Motor neuron (in vitro differentiated cells): ENCODE measurements around the gene PTGES2. TPM values are rescaled to one million over a fixed set of nuclear protein-coding genes. Genes with fewer than 3 reads are reported as not detected.

ENCODE experiments used
- ATAC-seq, 8 experiments: fragments of 200-7000 bp; cut with Tn5 transposase; replicated peaks in 6 of 8; 2 replicates each; pipeline ENCODE4 v1.8.0; 2021; ENCODE audit warnings: mild to moderate bottlenecking in 8 of 8, moderate library complexity in 8 of 8
- H3K27ac ChIP-seq, 2 donors: fragments of 250-450 bp; sonication (Bioruptor Pico); 2 replicates each; pipeline ENCODE4 v1.9.0; 2021; ENCODE audit warnings: antibody characterized with exemption in 2 of 2, mild to moderate bottlenecking in 2 of 2, moderate library complexity in 1 of 2
- H3K4me1 ChIP-seq, 2 donors: fragments of 250-450 bp; sonication (Bioruptor Pico); replicated peaks in 1 of 2; 2 replicates each; pipeline ENCODE4 v1.6.1; 2021; ENCODE audit warnings: antibody characterized with exemption in 2 of 2, mild to moderate bottlenecking in 2 of 2, moderate library complexity in 1 of 2
- H3K4me3 ChIP-seq, 5 donors: fragments of 250-450 bp; sonication (Bioruptor Pico); 2 replicates each; pipeline ENCODE4 v1.9.0; 2021; ENCODE audit warnings: antibody characterized with exemption in 5 of 5, mild to moderate bottlenecking in 5 of 5, moderate library complexity in 4 of 5
- WGBS, 10 experiments: fragments of 450-650 bp; shearing (Covaris generic); methylation state at CpG; one replicate each; pipeline ENCODE4 v1.0.0; 2022; 5-methylcytosine and 5-hydroxymethylcytosine counted together
- in situ Hi-C, 9 experiments: fragments of 400-800 bp; cut with MboI; loops; one replicate each; pipeline ENCODE4 v1.15.0; 2021; ENCODE audit warnings: low sequenced_read_pairs in 9 of 9, low pct_unique_long_range_greater_than_20kb in 2 of 9; ENCODE audit not compliant: unreplicated experiment in 9 of 9
- total RNA-seq, 8 experiments: library from RNA; unstranded; fragments of 300-600 nt; gene quantifications; 2 replicates each; pipeline versions ENCODE4 v1.2.3 to v1.2.4, GENCODE V29; 2022

The PTGES2 gene
- total RNA-seq, 8 experiments from 2014 or later = 42.6 to 111 (median 50.9) TPM

GRCh38 chr9:128091571-128091970 lies 36.0 kb downstream of the PTGES2 start:
- Histone ChIP-seq H3K4me3 (peak overlapping the region; percentile 29 to 39 (median 31)), H3K27ac (peak overlapping the region; percentile 15 to 38), H3K4me1 (peaks cover 45% of the 10 kb centered on the region in 2 donors)
- ATAC-seq = peak in 4 of 8 experiments; percentile 0 to 10 (median 6)
- in situ Hi-C loops = no loop called here
- WGBS, 10 experiments = 18 to 100% (median 71%) methylated on average over 1 to 9 of the region's 13 CpGs; no CpG with 5 or more reads in 5 of the 10 experiments

GRCh38 chr9:128091144-128091543 lies 36.4 kb downstream of the PTGES2 start:
- peak; percentile 65 to 84 (median 77) for ATAC-seq
- WGBS, 10 experiments = 0 to 41% (median 10%) methylated on average over 1 to 6 of the region's 13 CpGs; no CpG with 5 or more reads in 3 of the 10 experiments
- H3K27ac ChIP-seq = peak overlapping the region; percentile 46 to 77

GRCh38 chr9:128089299-128089698 lies 38.2 kb downstream of the PTGES2 start:
- in situ Hi-C loops = no loop called here
- H3K4me1 ChIP-seq = peaks cover 33 to 35% of the 10 kb centered on the region in 2 donors
- no peak overlapping the region for H3K4me3 ChIP-seq
- H3K27ac ChIP-seq = no peak overlapping the region
- ATAC-seq = no peak
- 0 to 100% (median 94%) methylated on average over 1 of the region's 1 CpG; no CpG with 5 or more reads in 4 of the 10 experiments for WGBS, 10 experiments

More at GRCh38 chr9:128091144-128091543, 36.4 kb downstream of the PTGES2 start:
- in situ Hi-C loops = no loop called here
- Histone ChIP-seq H3K4me1 (peaks cover 45% of the 10 kb centered on the region in 2 donors), H3K4me3 (peak overlapping the region; percentile 29 to 39 (median 31))

- 70 to 100% (median 77%) methylated on average over 1 to 6 of the region's 9 CpGs; no CpG with 5 or more reads in 1 of the 10 experiments for WGBS, 10 experiments
These were observed 39.1 kb downstream of the PTGES2 start for GRCh38 chr9:128088253-128088945.

DNA sequence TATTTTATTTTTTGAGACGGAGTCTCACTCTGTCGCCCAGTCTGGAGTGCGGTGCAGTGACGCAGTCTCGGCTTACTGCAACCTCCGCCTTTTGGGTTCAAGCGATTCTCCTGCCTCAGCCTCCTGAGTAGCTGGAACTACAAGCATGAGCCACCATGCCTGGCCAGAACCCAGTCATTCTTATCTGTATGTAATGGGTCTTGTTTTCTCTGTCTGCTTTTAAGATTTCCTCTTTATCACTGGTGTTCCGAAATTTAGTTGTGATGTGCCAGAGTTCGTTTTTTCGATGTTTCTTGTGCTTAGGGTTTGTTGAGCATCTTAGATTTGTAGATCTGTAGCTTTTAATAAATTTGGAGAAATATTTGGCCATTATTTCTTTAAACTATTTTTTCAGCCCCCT lies 40.3 kb downstream of the PTGES2 start:
- 69 to 100% (median 98%) methylated on average over 1 to 10 of the region's 10 CpGs; no CpG with 5 or more reads in 1 of the 10 experiments for WGBS, 10 experiments
- no peak for ATAC-seq

More at GRCh38 chr9:128088253-128088945, 39.1 kb downstream of the PTGES2 start:
- no peak for ATAC-seq
- peaks cover 28 to 33% of the 10 kb centered on the region in 2 donors for H3K4me1 ChIP-seq
- no peak overlapping the region for H3K4me3 ChIP-seq
- H3K27ac ChIP-seq = no peak overlapping the region
- in situ Hi-C loops = no loop called here

DNA sequence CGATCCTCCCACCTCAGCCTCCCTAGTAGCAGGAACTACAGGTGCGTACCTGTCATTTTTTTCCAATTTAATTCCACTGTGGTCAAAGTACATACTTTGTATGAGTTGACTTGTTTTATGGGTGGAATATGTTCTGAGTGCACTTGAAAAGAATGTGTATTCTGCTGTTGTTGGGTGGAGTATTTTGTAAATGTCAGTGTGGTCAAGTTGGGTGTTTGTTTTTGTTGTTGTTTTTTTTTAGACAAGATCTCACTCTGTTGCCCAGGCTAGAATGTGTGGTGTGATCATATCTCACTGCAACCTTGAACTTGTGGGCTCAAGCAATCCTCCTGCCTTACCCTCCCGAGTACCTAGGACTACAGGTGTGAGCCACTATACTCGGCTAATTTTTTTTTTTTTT lies 41.6 kb downstream of the PTGES2 start:
- peak in 2 of 8 experiments; percentile 57 to 75 for ATAC-seq
- H3K27ac ChIP-seq = no peak overlapping the region
- no peak overlapping the region for H3K4me3 ChIP-seq
- in situ Hi-C loops = no loop called here
- peaks cover 23 to 25% of the 10 kb centered on the region in 2 donors for H3K4me1 ChIP-seq
- 87 to 100% (median 100%) methylated on average over 1 to 4 of the region's 4 CpGs; no CpG with 5 or more reads in 1 of the 10 experiments for WGBS, 10 experiments

More for the DNA sequence above, 40.3 kb downstream of the PTGES2 start:
- Histone ChIP-seq H3K27ac (no peak overlapping the region), H3K4me1 (peaks cover 19 to 23% of the 10 kb centered on the region in 2 donors), H3K4me3 (no peak overlapping the region)
- in situ Hi-C loops = no loop called here

GRCh38 chr9:128084746-128085145 lies 42.8 kb downstream of the PTGES2 start:
- 89 to 100% (median 96%) methylated on average over 1 to 4 of the region's 4 CpGs; no CpG with 5 or more reads in 1 of the 10 experiments for WGBS, 10 experiments
- H3K4me1 ChIP-seq = peaks cover 24 to 28% of the 10 kb centered on the region in 2 donors
- H3K27ac ChIP-seq = no peak overlapping the region
- in situ Hi-C loops = no loop called here
- no peak overlapping the region for H3K4me3 ChIP-seq
- ATAC-seq = no peak

DNA sequence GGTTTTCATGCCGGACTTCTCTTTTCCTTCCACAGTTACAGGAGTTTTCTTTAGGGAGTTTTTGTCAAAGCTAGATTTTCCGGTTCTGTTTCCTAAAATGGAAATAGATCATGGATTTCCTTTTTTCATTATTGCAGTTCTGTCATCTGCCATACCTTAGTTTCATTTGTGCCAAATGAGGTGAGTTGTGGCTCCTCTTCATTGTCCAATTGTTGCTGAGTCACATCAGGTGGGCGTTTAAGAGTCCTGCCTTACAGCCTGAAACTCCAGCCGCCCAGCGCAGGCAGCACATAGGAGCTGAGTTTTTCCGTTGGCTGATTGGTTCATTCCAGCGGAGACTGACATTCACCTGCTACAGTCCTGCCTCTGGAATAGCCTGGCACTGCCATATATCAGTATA lies 45.4 kb downstream of the PTGES2 start:
- WGBS, 10 experiments = 50 to 100% (median 80%) methylated on average over 1 to 6 of the region's 7 CpGs
- H3K4me1 ChIP-seq = peaks cover 24 to 28% of the 10 kb centered on the region in 2 donors
- no peak overlapping the region for H3K4me3 ChIP-seq
- no peak for ATAC-seq
- H3K27ac ChIP-seq = peak overlapping the region in 1 of 2 donors; percentile 38
- in situ Hi-C loops = no loop called here

- no peak overlapping the region for H3K4me3 ChIP-seq
- in situ Hi-C loops = no loop called here
- peak; percentile 41 to 93 (median 84) for ATAC-seq
- H3K27ac ChIP-seq = peak overlapping the region; percentile 50 to 65
- peaks cover 24 to 28% of the 10 kb centered on the region in 2 donors for H3K4me1 ChIP-seq
- WGBS, 10 experiments = 0 to 29% (median 4%) methylated on average over 1 to 3 of the region's 3 CpGs; no CpG with 5 or more reads in 2 of the 10 experiments
These were observed 46.5 kb downstream of the PTGES2 start for GRCh38 chr9:128081056-128081455.

DNA sequence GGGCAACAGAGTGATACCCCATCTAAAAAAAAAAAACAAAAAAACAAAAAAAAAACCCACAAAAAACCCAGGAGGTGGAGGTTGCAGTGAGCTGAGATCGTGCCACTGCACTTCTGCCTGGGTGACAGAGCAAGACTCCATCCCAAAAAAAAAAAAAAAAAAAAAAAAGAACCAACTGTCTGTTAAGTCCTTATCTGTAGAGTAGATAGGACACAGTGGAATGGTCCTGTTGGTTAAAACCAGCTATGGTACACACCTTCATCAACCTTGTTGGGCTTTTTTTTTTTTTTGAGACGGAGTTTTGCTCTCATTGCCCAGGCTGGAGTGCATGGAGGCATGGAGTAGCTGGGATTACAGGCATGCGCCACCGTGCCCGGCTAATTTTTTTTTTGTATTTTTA lies 47.3 kb downstream of the PTGES2 start:
- 73 to 100% (median 91%) methylated on average over 1 to 5 of the region's 5 CpGs; no CpG with 5 or more reads in 1 of the 10 experiments for WGBS, 10 experiments
- Histone ChIP-seq H3K4me3 (no peak overlapping the region), H3K4me1 (peaks cover 24 to 28% of the 10 kb centered on the region in 2 donors), H3K27ac (peak overlapping the region in 1 of 2 donors; percentile 29)
- ATAC-seq = no peak
- in situ Hi-C loops = no loop called here

- Histone ChIP-seq H3K4me1 (peaks cover 24 to 25% of the 10 kb centered on the region in 2 donors), H3K27ac (no peak overlapping the region), H3K4me3 (no peak overlapping the region)
- WGBS, 10 experiments = 22 to 100% (median 80%) methylated on average over 1 to 6 of the region's 11 CpGs; no CpG with 5 or more reads in 2 of the 10 experiments
- in situ Hi-C loops = no loop called here
- ATAC-seq = peak in 1 of 8 experiments; percentile 26
These were observed 48.8 kb downstream of the PTGES2 start for GRCh38 chr9:128078504-128079434.

DNA sequence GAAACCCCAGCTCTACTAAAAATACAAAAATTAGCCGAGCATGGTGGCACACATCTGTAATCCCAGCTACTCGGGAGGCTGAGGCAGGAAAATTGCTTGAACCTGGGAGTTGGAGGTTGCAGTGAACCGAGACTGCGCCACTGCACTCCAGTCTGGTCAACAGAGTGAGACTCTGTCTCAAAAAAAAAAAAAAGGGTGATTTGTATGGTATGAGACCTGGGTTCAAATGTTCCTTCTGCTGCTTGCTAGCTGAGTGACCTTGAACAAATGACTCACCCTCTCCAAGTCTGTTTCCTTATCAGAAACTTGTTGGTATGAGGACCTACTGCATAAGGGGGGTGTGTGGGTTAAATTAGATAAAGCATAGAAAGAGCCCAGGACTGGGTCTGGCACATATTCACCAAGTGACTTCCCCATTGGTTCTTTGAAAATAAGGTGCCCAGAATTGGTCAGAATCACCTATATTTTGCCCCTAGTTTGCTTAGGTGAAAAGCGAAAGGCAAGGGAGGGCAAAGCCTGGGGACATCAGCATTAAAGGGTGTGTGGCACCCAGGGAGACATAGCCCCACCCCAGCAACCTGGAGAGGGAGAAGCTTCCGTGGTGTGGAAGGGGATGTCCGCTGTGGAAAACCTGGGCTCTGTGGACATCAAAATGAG lies 49.6 kb downstream of the PTGES2 start:
- Histone ChIP-seq H3K4me1 (peaks cover 25 to 27% of the 10 kb centered on the region in 2 donors), H3K27ac (no peak overlapping the region), H3K4me3 (no peak overlapping the region)
- in situ Hi-C loops = no loop called here
- ATAC-seq = no peak
- 93 to 100% (median 100%) methylated on average over 2 to 5 of the region's 7 CpGs; no CpG with 5 or more reads in 2 of the 10 experiments for whole genome bisulfite sequencing, 10 experiments
